Loucy (cell line): ENCODE measurements around the gene SEPTIN11.

Source experiments
- H2AFZ ChIP-seq: fragments of 200-600 bp; sonication (generic); 2 replicates; pipeline ENCODE4 v1.6.0; 2016; ENCODE audit warnings: antibody characterized with exemption, mild to moderate bottlenecking, low read length, moderate library complexity
- H3F3A ChIP-seq: fragments of 200-600 bp; 2 replicates; pipeline ENCODE4 v1.6.0; 2016; ENCODE audit warnings: antibody characterized with exemption, low read depth, mild to moderate bottlenecking
- H3K27me3 ChIP-seq: fragments of 200-600 bp; sonication (generic); 2 replicates; pipeline ENCODE4 v1.6.1; 2014; ENCODE audit warnings: low read length, mild to moderate bottlenecking; ENCODE audit not compliant: insufficient read depth, poor library complexity, severe bottlenecking
- H3K36me3 ChIP-seq: fragments of 200-600 bp; sonication (generic); 2 replicates; pipeline ENCODE4 v1.6.1; 2016; ENCODE audit warnings: low read length; ENCODE audit not compliant: insufficient read depth
- H3K4me1 ChIP-seq: fragments of 200-600 bp; sonication (generic); 2 replicates; pipeline ENCODE4 v1.5.1; 2014; ENCODE audit warnings: low read length, mild to moderate bottlenecking; ENCODE audit not compliant: insufficient read depth, poor library complexity, severe bottlenecking
- H3K4me2 ChIP-seq: fragments of 200-600 bp; sonication (generic); 2 replicates; pipeline ENCODE4 v1.6.0; 2014; ENCODE audit warnings: antibody characterized with exemption, low read length, low read depth, mild to moderate bottlenecking; ENCODE audit not compliant: poor library complexity, severe bottlenecking
- H3K4me3 ChIP-seq: fragments of 200-600 bp; sonication (generic); 2 replicates; pipeline ENCODE4 v1.5.1; 2014; ENCODE audit warnings: low read length, mild to moderate bottlenecking, mixed read lengths; ENCODE audit not compliant: poor library complexity, severe bottlenecking
- H3K79me2 ChIP-seq: fragments of 200-600 bp; sonication (generic); 2 replicates; pipeline ENCODE4 v1.6.1; 2014; ENCODE audit warnings: low read length; ENCODE audit not compliant: insufficient read depth
- H3K9ac ChIP-seq: fragments of 200-600 bp; sonication (generic); 2 replicates; pipeline ENCODE4 v1.6.0; 2014; ENCODE audit warnings: mild to moderate bottlenecking, low read depth, low read length, moderate library complexity; ENCODE audit not compliant: poor library complexity, severe bottlenecking
- H3K9me2 ChIP-seq: fragments of 200-600 bp; sonication (generic); replicated peaks from 2 replicates; pipeline ENCODE4 v1.6.1; 2016; ENCODE audit warnings: low read depth, low read length, mixed read lengths
- H3K9me3 ChIP-seq: fragments of 200-600 bp; sonication (generic); 2 replicates; pipeline ENCODE4 v1.6.1; 2014; ENCODE audit warnings: mild to moderate bottlenecking, antibody characterized with exemption, low read length, low read depth; ENCODE audit not compliant: insufficient read depth
- H4K20me1 ChIP-seq: fragments of 200-600 bp; sonication (generic); 2 replicates; pipeline ENCODE4 v1.6.0; 2014; ENCODE audit warnings: antibody characterized with exemption, low read length, mild to moderate bottlenecking; ENCODE audit not compliant: insufficient read depth, poor library complexity, severe bottlenecking
- EZH2phosphoT487 ChIP-seq: fragments of 200-600 bp; IDR thresholded peaks from 2 replicates; pipeline ENCODE4 v1.6.1; 2018; ENCODE audit warnings: antibody characterized with exemption, mild to moderate bottlenecking, moderate library complexity, borderline replicate concordance
- TF ChIP-seq, protein P1 (sequence below): fragments of 200-600 bp; sonication (generic); conservative IDR thresholded peaks from 2 replicates; pipeline ENCODE4 v1.5.1; 2014; ENCODE audit warnings: mild to moderate bottlenecking, antibody characterized with exemption, low read length

Gene SEPTIN11

DNA sequence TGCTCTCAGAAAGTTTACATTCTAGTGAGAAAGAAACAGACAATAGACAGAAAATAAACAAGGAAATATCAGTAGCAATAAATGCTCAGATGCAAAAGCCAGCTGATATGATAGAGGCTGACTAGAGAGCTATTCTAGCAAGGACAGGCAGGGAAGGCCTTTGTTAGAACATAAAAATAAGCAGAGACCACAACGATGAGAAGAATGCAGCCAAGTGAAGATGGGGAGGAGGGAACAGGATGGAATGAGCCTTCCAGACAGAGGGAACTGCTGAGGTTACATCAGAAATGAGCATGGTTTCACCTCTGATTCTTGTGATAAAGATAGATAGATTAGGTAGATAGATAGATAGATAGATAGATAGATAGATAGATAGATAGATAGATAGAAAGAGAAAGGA lies 44.0 kb upstream of the SEPTIN11 start:
- H3F3A ChIP-seq: no peaks in the 10 kb centered on the region
- no peaks in the 10 kb centered on the region for H3K79me2 ChIP-seq
- no peak overlapping the region for H3K4me3 ChIP-seq
- H3K4me1 ChIP-seq: no peaks in the 10 kb centered on the region
- H4K20me1 ChIP-seq: no peaks in the 10 kb centered on the region
- no peak overlapping the region for H3K9ac ChIP-seq
- no peak overlapping the region for H3K4me2 ChIP-seq
- no peaks in the 10 kb centered on the region for H3K9me2 ChIP-seq
- no peaks in the 10 kb centered on the region for H3K27me3 ChIP-seq
- TF ChIP-seq EZH2phosphoT487: no peak
- peaks cover 5% of the 10 kb centered on the region; the same call in 1 of the 2 replicates for H3K9me3 ChIP-seq
- no peaks in the 10 kb centered on the region for H3K36me3 ChIP-seq
- no peak overlapping the region for H2AFZ ChIP-seq

DNA sequence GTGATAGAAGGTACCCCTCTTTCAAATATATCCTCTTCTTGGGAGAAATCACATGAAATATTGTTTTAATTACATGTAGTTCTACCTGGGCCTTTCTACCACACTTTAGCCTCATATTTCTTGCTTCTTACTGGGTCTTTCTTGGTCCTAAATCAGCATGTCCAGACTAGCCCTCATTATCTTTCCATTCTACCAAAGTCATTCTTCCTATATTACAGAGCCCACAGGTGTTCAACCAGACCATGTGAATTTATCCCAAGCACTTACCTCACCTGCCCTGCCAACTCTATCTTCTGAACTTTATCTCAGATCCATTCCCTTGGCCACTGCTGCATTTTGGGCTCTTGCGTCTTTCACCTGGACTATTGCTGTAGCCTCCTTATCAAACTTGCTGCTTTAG lies 39.8 kb upstream of the SEPTIN11 start:
- Histone ChIP-seq H3K27me3 (no peaks in the 10 kb centered on the region), H4K20me1 (no peaks in the 10 kb centered on the region), H3K79me2 (no peaks in the 10 kb centered on the region), H3K4me2 (no peak overlapping the region), H3F3A (no peaks in the 10 kb centered on the region), H3K9ac (no peak overlapping the region), H3K9me3 (peaks cover 5% of the 10 kb centered on the region; the same call in 1 of the 2 replicates), H3K4me1 (no peaks in the 10 kb centered on the region), H3K9me2 (no peaks in the 10 kb centered on the region), H3K4me3 (no peak overlapping the region), H2AFZ (no peak overlapping the region), H3K36me3 (no peaks in the 10 kb centered on the region)
- TF ChIP-seq EZH2phosphoT487: no peak
- TF ChIP-seq, protein P1, sequence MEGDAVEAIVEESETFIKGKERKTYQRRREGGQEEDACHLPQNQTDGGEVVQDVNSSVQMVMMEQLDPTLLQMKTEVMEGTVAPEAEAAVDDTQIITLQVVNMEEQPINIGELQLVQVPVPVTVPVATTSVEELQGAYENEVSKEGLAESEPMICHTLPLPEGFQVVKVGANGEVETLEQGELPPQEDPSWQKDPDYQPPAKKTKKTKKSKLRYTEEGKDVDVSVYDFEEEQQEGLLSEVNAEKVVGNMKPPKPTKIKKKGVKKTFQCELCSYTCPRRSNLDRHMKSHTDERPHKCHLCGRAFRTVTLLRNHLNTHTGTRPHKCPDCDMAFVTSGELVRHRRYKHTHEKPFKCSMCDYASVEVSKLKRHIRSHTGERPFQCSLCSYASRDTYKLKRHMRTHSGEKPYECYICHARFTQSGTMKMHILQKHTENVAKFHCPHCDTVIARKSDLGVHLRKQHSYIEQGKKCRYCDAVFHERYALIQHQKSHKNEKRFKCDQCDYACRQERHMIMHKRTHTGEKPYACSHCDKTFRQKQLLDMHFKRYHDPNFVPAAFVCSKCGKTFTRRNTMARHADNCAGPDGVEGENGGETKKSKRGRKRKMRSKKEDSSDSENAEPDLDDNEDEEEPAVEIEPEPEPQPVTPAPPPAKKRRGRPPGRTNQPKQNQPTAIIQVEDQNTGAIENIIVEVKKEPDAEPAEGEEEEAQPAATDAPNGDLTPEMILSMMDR: no peak

DNA sequence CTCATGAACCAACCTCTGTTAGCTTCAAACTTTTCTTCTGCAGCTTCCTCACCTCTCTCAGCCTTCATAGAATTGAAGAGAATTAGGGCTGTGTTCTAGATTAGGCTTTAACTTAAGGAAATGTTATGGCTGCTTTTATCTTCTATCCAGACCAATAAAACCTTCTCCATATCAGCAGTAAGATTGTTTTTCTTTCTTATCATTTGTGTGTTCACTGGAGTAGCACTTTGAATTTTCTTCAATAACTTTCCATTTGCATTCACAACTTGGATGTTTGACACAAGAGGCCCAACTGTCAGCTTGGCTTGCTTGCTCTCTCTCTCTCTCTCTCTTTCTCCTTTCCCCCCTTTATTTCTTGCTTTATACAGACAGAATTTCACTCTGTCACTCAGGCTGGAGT lies 28.8 kb upstream of the SEPTIN11 start:
- H2AFZ ChIP-seq: no peak overlapping the region
- no peaks in the 10 kb centered on the region for H3K4me1 ChIP-seq
- no peaks in the 10 kb centered on the region for H3K27me3 ChIP-seq
- no peaks in the 10 kb centered on the region for H3K9me3 ChIP-seq
- no peak overlapping the region for H3K4me2 ChIP-seq
- no peak overlapping the region for H3K4me3 ChIP-seq
- H3K36me3 ChIP-seq: no peaks in the 10 kb centered on the region
- no peaks in the 10 kb centered on the region for H3K79me2 ChIP-seq
- H3F3A ChIP-seq: no peaks in the 10 kb centered on the region
- no peak overlapping the region for H3K9ac ChIP-seq
- H3K9me2 ChIP-seq: no peaks in the 10 kb centered on the region
- H4K20me1 ChIP-seq: no peaks in the 10 kb centered on the region
- TF ChIP-seq EZH2phosphoT487: no peak
- TF ChIP-seq, protein P1: no peak

DNA sequence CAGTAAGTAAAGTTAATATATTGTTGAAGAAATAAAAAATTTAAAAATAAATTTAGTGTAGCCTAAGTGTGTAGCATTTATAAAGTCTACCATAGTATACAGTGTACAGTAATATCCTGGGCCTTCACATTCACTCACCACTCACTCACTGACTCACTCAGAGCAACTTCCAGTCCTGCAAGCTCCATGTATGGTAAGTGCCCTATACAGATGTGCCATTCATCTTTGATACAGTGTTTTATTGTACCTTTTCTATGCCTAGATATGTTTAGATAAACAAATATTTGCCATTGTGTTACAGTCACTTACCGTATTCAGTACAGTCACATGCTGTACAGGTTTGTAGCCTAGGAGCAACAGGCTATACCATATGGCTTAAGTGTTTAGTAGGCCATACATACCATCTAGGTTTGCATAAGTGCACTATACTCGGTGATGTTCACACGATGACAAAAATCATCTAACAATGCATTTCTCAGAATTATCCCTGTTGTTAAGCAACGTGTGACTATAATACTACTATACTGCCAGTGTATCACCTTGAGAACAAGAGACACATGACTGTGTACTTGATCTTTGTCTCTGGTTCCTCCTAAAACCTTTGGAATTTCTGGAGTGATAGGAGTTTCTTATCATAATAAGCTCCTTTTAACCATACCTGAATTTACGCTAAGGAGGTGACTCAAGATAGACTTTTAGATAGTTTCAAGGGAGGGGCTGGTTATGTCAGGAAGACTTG lies 25.8 kb upstream of the SEPTIN11 start:
- H3K9me3 ChIP-seq: no peaks in the 10 kb centered on the region
- no peak overlapping the region for H3K4me2 ChIP-seq
- no peaks in the 10 kb centered on the region for H3K9me2 ChIP-seq
- TF ChIP-seq, protein P1: no peak
- no peak for TF ChIP-seq EZH2phosphoT487
- no peaks in the 10 kb centered on the region for H3K79me2 ChIP-seq
- H3K9ac ChIP-seq: no peak overlapping the region
- no peaks in the 10 kb centered on the region for H3K27me3 ChIP-seq
- no peak overlapping the region for H3K4me3 ChIP-seq
- H3F3A ChIP-seq: no peaks in the 10 kb centered on the region
- no peaks in the 10 kb centered on the region for H4K20me1 ChIP-seq
- H3K4me1 ChIP-seq: no peaks in the 10 kb centered on the region
- H3K36me3 ChIP-seq: no peaks in the 10 kb centered on the region
- no peak overlapping the region for H2AFZ ChIP-seq
